Naive thymus-derived CD4-positive, alpha-beta T cell (primary cell): ENCODE results near the gene GBX1. TPM values are rescaled to one million over a fixed set of nuclear protein-coding genes. Genes with fewer than 3 reads are reported as not detected.
A peak's percentile ranks its signal among the peaks of the same experiment; 100 is the strongest.

Experiments used
- ATAC-seq: fragments of 150-1000 bp; cut with Tn5 transposase; 2 replicates; pipeline ENCODE4 v1.10.0; 2021; ENCODE audit warnings: mild to moderate bottlenecking, moderate library complexity
- CTCF ChIA-PET: fragments of 350-600 bp; sonication (Branson Sonifier 250); formaldehyde crosslinking; loops from one replicate; lab custom pipeline; 2021; ENCODE audit warnings: antibody characterized with exemption; lab: Charles Lee
- POLR2A ChIA-PET: fragments of 350-600 bp; sonication (Branson Sonifier 250); formaldehyde crosslinking; loops from one replicate; lab custom pipeline; 2021; ENCODE audit warnings: antibody characterized with exemption, inconsistent platforms; lab: Charles Lee
- DNase-seq, 9 donors: peaks; one replicate each; pipeline versions ENCODE4 v3.0.0 to v3.0.0-alpha.2; 2020 to 2022; ENCODE audit warnings: mixed read lengths in 1 of 9
- H3K27ac ChIP-seq: one replicate; pipeline ENCODE4 v1.7.0; 2013; ENCODE audit warnings: mild to moderate bottlenecking, low read depth, low read length, moderate library complexity
- H3K27me3 ChIP-seq, 2 donors: one replicate each; pipeline ENCODE4 v1.7.0; 2013; ENCODE audit warnings: low read length in 2 of 2, mild to moderate bottlenecking in 2 of 2, moderate library complexity in 2 of 2; ENCODE audit not compliant: control insufficient read depth in 2 of 2, insufficient read depth in 2 of 2
- H3K36me3 ChIP-seq, 3 experiments: 1 replicate in 2 of 3; 2 replicates in 1 of 3; pipeline ENCODE4 v1.7.0; 2013; ENCODE audit warnings: low read length in 3 of 3, mild to moderate bottlenecking in 3 of 3, moderate library complexity in 1 of 3; ENCODE audit not compliant: insufficient read depth in 3 of 3, control insufficient read depth in 2 of 3
- H3K4me1 ChIP-seq, 2 donors: one replicate each; pipeline ENCODE4 v1.7.0; 2013; ENCODE audit warnings: low read length in 2 of 2, mild to moderate bottlenecking in 2 of 2, moderate library complexity in 1 of 2; ENCODE audit not compliant: control insufficient read depth in 2 of 2, insufficient read depth in 2 of 2
- H3K4me3 ChIP-seq: 2 replicates; pipeline ENCODE4 v1.7.0; 2013; ENCODE audit warnings: mild to moderate bottlenecking, low read length
- H3K9me3 ChIP-seq, 3 experiments: 1 replicate in 2 of 3; 2 replicates in 1 of 3; pipeline ENCODE4 v1.7.0; 2013; ENCODE audit warnings: low read length in 3 of 3; ENCODE audit not compliant: control insufficient read depth in 2 of 3
- H3K27ac Mint-ChIP-seq, 9 donors: one replicate each; pipeline ENCODE4 v1.8.0; 2020 to 2022; ENCODE audit warnings: mixed read lengths in 9 of 9, mild to moderate bottlenecking in 8 of 9, moderate library complexity in 5 of 9, inconsistent platforms in 2 of 9
- H3K27me3 Mint-ChIP-seq, 5 donors: one replicate each; pipeline ENCODE4 v1.8.0; 2021 to 2022; ENCODE audit warnings: mixed read lengths in 5 of 5, mild to moderate bottlenecking in 1 of 5
- H3K36me3 Mint-ChIP-seq, 5 donors: one replicate each; pipeline ENCODE4 v1.8.0; 2020 to 2022; ENCODE audit warnings: mixed read lengths in 5 of 5, mild to moderate bottlenecking in 3 of 5, inconsistent platforms in 1 of 5
- H3K4me1 Mint-ChIP-seq, 7 donors: one replicate each; pipeline ENCODE4 v1.8.0; 2020 to 2022; ENCODE audit warnings: mixed read lengths in 7 of 7, mild to moderate bottlenecking in 3 of 7, inconsistent platforms in 1 of 7
- H3K4me3 Mint-ChIP-seq, 10 donors: one replicate each; pipeline ENCODE4 v1.8.0; 2020 to 2022; ENCODE audit warnings: mild to moderate bottlenecking in 10 of 10, mixed read lengths in 10 of 10, moderate library complexity in 6 of 10, inconsistent platforms in 2 of 10
- H3K9me3 Mint-ChIP-seq, 11 donors: one replicate each; pipeline ENCODE4 v1.8.0; 2020 to 2022; ENCODE audit warnings: mixed read lengths in 11 of 11, mild to moderate bottlenecking in 4 of 11, inconsistent platforms in 1 of 11, moderate library complexity in 1 of 11
- intact Hi-C, 2 donors: fragments of 100-400 bp; cut with micrococcal nuclease; formaldehyde crosslinking; loops; one replicate each; pipeline ENCODE4 v1.15.1; 2023
- polyA plus RNA-seq, 2 donors: library from polyadenylated mRNA; unstranded; fragments of 300-500 nt; fragmentation: Illumina TruSeq; gene quantifications; one replicate each; pipeline ENCODE4 v1.2.3, GENCODE V29; 2021
- total RNA-seq, 6 experiments: library from RNA in 5 of 6; stranded (reverse) in 5 of 6; gene quantifications; 1 replicate in 5 of 6; 2 replicates in 1 of 6; pipeline ENCODE4 v1.2.3 and lab custom pipeline; 2021 to 2026

GBX1 gene
- total and polyA plus RNA-seq, 7 experiments from 2014 or later: not detected

GRCh38 chr7:151168003-151168786 lies 701 bp upstream of the GBX1 start:
- ChIA-PET CTCF (interaction anchor here (0.6 to 1.3 kb wide), 2 partner anchors 10 to 178 kb away, joined by 3 to 5 read pairs; no protein-coding TSS in a partner anchor), POLR2A (no interaction called here)
- H3K36me3 Mint-ChIP-seq: no peaks in the 10 kb centered on the region
- H3K4me1 ChIP-seq: peaks cover 0 to 3% of the 10 kb centered on the region in 2 donors
- peak overlapping the region; percentile 63 to 92 (median 79) for H3K4me3 Mint-ChIP-seq
- DNase-seq: peak; percentile 19 to 75 (median 54)
- H3K27me3 ChIP-seq: peaks cover 9 to 14% of the 10 kb centered on the region in 2 donors
- H3K27me3 Mint-ChIP-seq: peaks cover 38 to 49% (median 44%) of the 10 kb centered on the region in 5 donors
- peak overlapping the region in 1 of 9 donors; percentile 34 for H3K27ac Mint-ChIP-seq
- ATAC-seq: peak; percentile 77
- no peaks in the 10 kb centered on the region for H3K36me3 ChIP-seq
- peaks cover 9 to 21% (median 16%) of the 10 kb centered on the region in 7 donors for H3K4me1 Mint-ChIP-seq
- H3K9me3 Mint-ChIP-seq: no peaks in the 10 kb centered on the region
- H3K27ac ChIP-seq: no peak overlapping the region
- no peaks in the 10 kb centered on the region for H3K9me3 ChIP-seq
- intact Hi-C loops: loop anchor here (1.0 to 5.0 kb wide), 3 partner anchors 76 to 135 kb away; no protein-coding TSS in a partner anchor
- peak overlapping the region; percentile 31 for H3K4me3 ChIP-seq

- no peaks in the 10 kb centered on the region for H3K9me3 Mint-ChIP-seq
- peaks cover 26 to 35% (median 32%) of the 10 kb centered on the region in 5 donors for H3K27me3 Mint-ChIP-seq
- H3K36me3 ChIP-seq: no peaks in the 10 kb centered on the region
- intact Hi-C loops: loop anchor here in 1 of 2 donors (5.0 kb wide), 1 partner anchor 136 kb away; no protein-coding TSS in a partner anchor
- no peaks in the 10 kb centered on the region for H3K9me3 ChIP-seq
- ChIA-PET CTCF (no interaction called here), POLR2A (no interaction called here)
- peaks cover 0 to 3% of the 10 kb centered on the region in 2 donors for H3K4me1 ChIP-seq
- H3K4me1 Mint-ChIP-seq: peaks cover 7 to 14% (median 10%) of the 10 kb centered on the region in 7 donors
- no peak overlapping the region for H3K27ac ChIP-seq
- H3K36me3 Mint-ChIP-seq: no peaks in the 10 kb centered on the region
- ATAC-seq: peak; percentile 5
- H3K27ac Mint-ChIP-seq: no peak overlapping the region
- H3K4me3 ChIP-seq: peak overlapping the region; percentile 16
- DNase-seq: peak in 1 of 9 donors; percentile 16
- H3K4me3 Mint-ChIP-seq: peak overlapping the region; percentile 36 to 92 (median 68)
- peaks cover 9 to 14% of the 10 kb centered on the region in 2 donors for H3K27me3 ChIP-seq
Measured at GRCh38 chr7:151166629-151167196, 781 bp downstream of the GBX1 start.

- Mint-ChIP-seq H3K9me3 (peaks cover 0 to 2% (median 0%) of the 10 kb centered on the region in 11 donors), H3K27me3 (peaks cover 10 to 23% (median 19%) of the 10 kb centered on the region in 5 donors), H3K4me1 (peaks cover 0 to 7% (median 3%) of the 10 kb centered on the region in 7 donors), H3K36me3 (no peaks in the 10 kb centered on the region), H3K27ac (no peak overlapping the region), H3K4me3 (no peak overlapping the region)
- DNase-seq (no peak), ATAC-seq (no peak)
- Histone ChIP-seq H3K9me3 (no peaks in the 10 kb centered on the region), H3K27me3 (peaks cover 8 to 9% of the 10 kb centered on the region in 2 donors), H3K4me1 (no peaks in the 10 kb centered on the region), H3K4me3 (no peak overlapping the region), H3K36me3 (no peaks in the 10 kb centered on the region), H3K27ac (no peak overlapping the region)
- intact Hi-C loops: no loop called here
- CTCF ChIA-PET: no interaction called here
- POLR2A ChIA-PET: interaction anchor here (0.7 kb wide), 1 partner anchor 429 kb away, joined by 3 read pairs; no protein-coding TSS in a partner anchor
Measured at GRCh38 chr7:151161757-151162156, 5.7 kb downstream of the GBX1 start.

GRCh38 chr7:151157645-151158329 lies 9.7 kb downstream of the GBX1 start:
- Mint-ChIP-seq H3K27ac (no peak overlapping the region), H3K4me1 (no peaks in the 10 kb centered on the region), H3K9me3 (peaks cover 0 to 2% (median 0%) of the 10 kb centered on the region in 11 donors), H3K36me3 (no peaks in the 10 kb centered on the region), H3K27me3 (peaks cover 13 to 34% (median 33%) of the 10 kb centered on the region in 5 donors), H3K4me3 (no peak overlapping the region)
- ChIA-PET POLR2A (no interaction called here), CTCF (interaction anchor here (0.6 to 1.1 kb wide), 2 partner anchors 10 to 12 kb away, joined by 3 to 5 read pairs; partner anchors contain the start of gene GBX1)
- no peak for ATAC-seq
- Histone ChIP-seq H3K4me1 (no peaks in the 10 kb centered on the region), H3K36me3 (no peaks in the 10 kb centered on the region), H3K27ac (no peak overlapping the region), H3K4me3 (no peak overlapping the region), H3K27me3 (no peaks in the 10 kb centered on the region), H3K9me3 (no peaks in the 10 kb centered on the region)
- DNase-seq: no peak
- intact Hi-C loops: no loop called here

GRCh38 chr7:151152643-151153513 lies 14.6 kb downstream of the GBX1 start:
- DNase-seq: no peak

More at GRCh38 chr7:151152643-151153513, 14.6 kb downstream of the GBX1 start:
- Mint-ChIP-seq H3K36me3 (no peaks in the 10 kb centered on the region), H3K9me3 (peaks cover 0 to 2% (median 0%) of the 10 kb centered on the region in 11 donors), H3K4me1 (no peaks in the 10 kb centered on the region), H3K27ac (no peak overlapping the region), H3K4me3 (no peak overlapping the region), H3K27me3 (peaks cover 24 to 39% (median 25%) of the 10 kb centered on the region in 5 donors)
- H3K36me3 ChIP-seq: no peaks in the 10 kb centered on the region
- ChIA-PET POLR2A (interaction anchor here (0.6 kb wide), 1 partner anchor 25 kb away, joined by 3 read pairs; no protein-coding TSS in a partner anchor), CTCF (interaction anchor here (0.7 kb wide), 1 partner anchor 28 kb away, joined by 3 read pairs; no protein-coding TSS in a partner anchor)
- no peaks in the 10 kb centered on the region for H3K9me3 ChIP-seq
- H3K27me3 ChIP-seq: no peaks in the 10 kb centered on the region
- intact Hi-C loops: no loop called here
- H3K4me1 ChIP-seq: no peaks in the 10 kb centered on the region
- no peak overlapping the region for H3K4me3 ChIP-seq
- ATAC-seq: no peak
- no peak overlapping the region for H3K27ac ChIP-seq
